Right ventricle myocardium inferior (tissue), 1 donor: ENCODE data around the gene ALKBH4. TPM values are rescaled to one million over a fixed set of nuclear protein-coding genes. Genes with fewer than 3 reads are reported as not detected.
"Not testable (repeated sequence)": the region's sequence is repeated elsewhere in the genome, so short reads cannot be mapped to it uniquely, and the experiment has no call there.

ENCODE experiments used
- ATAC-seq: fragments of 200-7000 bp; cut with Tn5 transposase; one replicate; pipeline ENCODE4 v1.9.1; 2020; ENCODE audit warnings: mild to moderate bottlenecking, moderate library complexity
- DNase-seq: peaks from one replicate; pipeline ENCODE4 v3.0.0; 2021; ENCODE audit errors: missing footprints
- intact Hi-C: fragments of 100-400 bp; cut with DNase I; formaldehyde crosslinking; loops from one replicate; pipeline ENCODE4 v1.11.0; 2022
- total RNA-seq: library from RNA; stranded (reverse); fragmentation: NEBNext Ultra II Directional; extraction: Animal tissue kit (Norgen Biotek cat#: 25700); gene quantifications from one replicate; pipeline ENCODE4 v1.2.1, GENCODE V29; 2021
- donor health status: DM: no; HTN: yes; CAD: no; lungs with severe emphysema.

The ALKBH4 gene
- total RNA-seq, 1 donor from 2014 or later: 5.8 TPM

DNA sequence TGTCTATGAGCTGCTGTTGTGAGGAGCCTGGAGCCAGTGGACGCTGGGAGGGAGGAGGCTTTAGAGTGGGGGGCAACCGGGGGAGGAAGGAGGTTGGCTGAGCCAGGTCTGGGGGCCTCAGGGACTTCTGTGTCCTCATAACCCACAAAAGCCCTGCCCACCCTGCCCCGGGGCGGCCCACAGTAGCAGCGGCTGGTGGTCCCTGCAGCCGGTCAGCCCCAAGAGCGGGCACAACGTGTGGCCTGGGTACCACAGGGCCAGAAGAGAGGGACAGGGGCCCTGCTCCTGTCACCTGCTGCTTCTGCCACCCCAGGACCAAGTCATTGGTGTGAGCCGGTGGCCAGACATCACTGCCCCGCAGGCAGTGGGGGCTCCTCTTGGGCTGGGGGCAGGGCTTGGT, 17.3 kb upstream of the ALKBH4 start:
- intact Hi-C loops, DNase-seq, ATAC-seq: not testable (repeated sequence)

DNA sequence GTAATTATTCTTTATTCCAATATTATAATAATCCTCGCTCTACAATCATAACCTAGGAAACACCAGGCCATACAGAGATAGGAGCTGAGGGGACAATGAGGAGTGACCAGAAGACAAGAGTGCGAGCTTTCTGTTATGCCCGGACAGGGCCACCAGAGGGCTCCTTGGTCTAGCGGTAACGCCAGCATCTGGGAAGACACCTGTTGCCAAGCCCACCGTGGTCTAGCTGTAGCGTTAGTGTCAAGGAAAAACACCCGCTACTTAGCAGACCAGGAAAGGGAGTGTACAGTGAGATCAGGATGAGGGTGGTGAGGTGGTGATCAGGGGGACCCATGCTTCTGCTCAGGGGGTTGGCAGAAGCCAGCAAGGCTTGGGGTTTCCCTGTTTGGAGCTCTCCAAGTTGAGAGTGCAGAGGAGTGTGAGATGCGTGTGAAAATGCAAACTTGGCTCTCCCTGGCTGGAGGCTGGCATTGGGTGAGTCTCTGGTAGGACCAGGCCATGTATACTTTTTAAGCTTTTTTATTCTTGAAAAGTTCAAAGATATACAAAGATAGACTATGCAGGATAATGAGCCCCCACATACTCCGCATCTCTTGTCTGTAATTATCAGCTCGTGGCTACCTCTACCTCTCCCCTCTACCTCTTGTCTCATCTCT, 15.4 kb upstream of the ALKBH4 start:
- intact Hi-C loops, DNase-seq, ATAC-seq: not testable (repeated sequence)

- DNase-seq, intact Hi-C loops, ATAC-seq: not testable (repeated sequence)
Observed at GRCh38 chr7:102479209-102479584, 14.5 kb upstream of the ALKBH4 start.

DNA sequence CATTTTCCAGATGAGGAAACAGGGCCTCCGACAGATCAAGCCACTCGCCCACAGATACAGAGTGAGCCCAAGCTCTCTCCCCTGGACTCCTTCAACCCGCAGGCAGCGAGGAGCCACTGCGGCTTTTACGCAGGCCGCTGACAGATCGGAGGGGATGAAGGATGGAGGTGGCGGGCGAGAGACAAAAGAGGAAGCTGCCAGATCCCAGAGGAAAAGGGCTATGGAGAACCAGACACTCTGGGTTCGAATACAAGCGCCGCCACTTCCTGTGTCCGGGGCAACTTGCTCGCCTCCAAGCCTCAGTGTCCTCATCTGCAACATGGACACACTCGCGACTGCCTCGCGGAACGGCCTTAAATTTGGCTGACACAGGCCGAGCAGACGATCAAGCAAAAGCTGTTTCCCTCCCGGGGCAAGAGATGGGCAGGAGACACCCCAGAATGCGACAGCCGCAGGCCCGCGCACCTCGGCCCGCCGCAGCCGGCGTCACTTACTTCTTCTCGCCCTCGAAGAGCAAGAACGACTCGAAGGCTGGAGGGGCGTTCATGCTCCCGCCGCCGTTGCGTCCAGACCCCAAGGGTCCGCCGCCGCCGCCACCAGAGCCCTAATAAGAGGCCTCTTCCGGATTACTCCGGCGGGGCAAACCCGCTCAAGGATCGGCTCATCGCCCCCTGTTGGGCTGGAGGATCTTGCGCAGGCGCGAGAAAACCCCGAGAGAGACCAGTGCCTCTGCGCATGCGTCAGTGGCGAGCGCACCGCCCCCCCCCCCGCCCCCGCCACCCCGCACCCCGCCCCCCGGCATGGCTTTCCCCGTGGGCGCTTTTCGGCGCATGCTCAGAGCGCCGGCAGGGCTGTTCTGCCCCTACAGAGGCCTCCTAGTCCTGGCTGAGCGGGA, 13.9 kb upstream of the ALKBH4 start, which contains the start of gene POLR2J:
Gene POLR2J, minus strand, starts transcription at position 609 of the 895 bp plus-strand sequence. Its CDS starts 62 bp downstream, at position 547.
- intact Hi-C loops: not testable (repeated sequence)
- ATAC-seq (peak; percentile 95), DNase-seq (peak; percentile 95)

DNA sequence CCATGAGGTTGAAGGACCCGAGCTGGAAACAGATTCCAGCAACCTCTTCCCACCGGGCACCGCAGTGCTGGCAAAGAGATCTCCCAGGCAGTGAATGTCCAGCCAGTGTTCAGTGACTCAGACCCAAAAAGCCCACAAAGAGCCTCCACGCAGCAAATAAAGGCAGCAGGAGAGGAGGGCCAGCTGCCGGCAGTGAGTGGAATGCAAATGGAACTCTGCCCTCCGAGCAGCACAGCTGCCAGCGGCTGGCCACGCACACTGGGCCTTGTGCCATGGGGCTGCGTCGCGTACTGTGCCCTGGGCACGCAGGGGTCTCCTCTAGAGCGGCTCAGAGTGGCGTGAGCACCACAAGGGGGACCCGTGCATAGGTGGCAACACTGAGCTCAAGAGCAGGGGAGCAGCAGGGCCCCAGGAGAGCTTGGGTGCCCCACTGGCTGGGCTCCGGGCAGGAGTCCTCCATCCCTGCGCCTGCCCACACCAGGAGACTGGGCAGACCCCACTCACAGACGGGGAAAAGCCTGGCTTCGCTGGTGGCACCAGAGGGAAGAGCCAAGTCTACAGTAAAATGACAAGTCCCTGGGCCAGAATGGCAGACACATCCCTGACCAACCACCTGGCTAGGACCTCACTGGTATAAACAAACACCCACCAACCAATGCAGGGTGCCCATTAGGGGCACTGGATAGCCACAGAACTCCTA, 10.2 kb upstream of the ALKBH4 start:
- ATAC-seq, intact Hi-C loops, DNase-seq: not testable (repeated sequence)

DNA sequence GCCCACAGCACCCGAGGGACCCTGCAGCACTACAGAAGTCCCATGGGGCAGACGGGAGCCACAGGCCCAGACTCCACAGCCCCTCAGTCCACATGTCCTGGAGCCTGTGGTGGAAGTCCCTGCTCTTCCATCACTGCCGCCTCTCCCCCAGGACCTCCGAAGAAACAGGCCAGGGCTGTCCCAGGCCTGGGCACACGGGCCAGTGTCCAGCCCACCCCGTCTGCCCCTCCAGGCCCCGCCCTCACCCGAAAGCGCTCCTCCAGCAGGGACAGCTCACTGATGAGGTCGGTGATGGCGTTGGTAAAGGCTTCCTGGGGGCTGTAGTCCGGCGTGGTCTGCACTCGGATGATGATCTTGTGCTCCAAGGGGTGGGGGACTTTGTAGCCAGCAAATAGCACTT, 9.5 kb upstream of the ALKBH4 start:
- DNase-seq, ATAC-seq: not testable (repeated sequence)

GRCh38 chr7:102473271-102473991, 8.8 kb upstream of the ALKBH4 start:
- intact Hi-C loops: no loop called here
- no peak for ATAC-seq
- DNase-seq: no peak

More for the DNA sequence above, 9.5 kb upstream of the ALKBH4 start:
- intact Hi-C loops: not testable (repeated sequence)

GRCh38 chr7:102472126-102473041, 7.7 kb upstream of the ALKBH4 start:
- intact Hi-C loops: no loop called here
- DNase-seq (no peak), ATAC-seq (no peak)

GRCh38 chr7:102471791-102472125, 7.1 kb upstream of the ALKBH4 start:
- ATAC-seq: no peak
- DNase-seq: no peak
- intact Hi-C loops: no loop called here

GRCh38 chr7:102469972-102470825, 5.5 kb upstream of the ALKBH4 start:
- intact Hi-C loops: no loop called here
- DNase-seq: no peak
- ATAC-seq: no peak

DNA sequence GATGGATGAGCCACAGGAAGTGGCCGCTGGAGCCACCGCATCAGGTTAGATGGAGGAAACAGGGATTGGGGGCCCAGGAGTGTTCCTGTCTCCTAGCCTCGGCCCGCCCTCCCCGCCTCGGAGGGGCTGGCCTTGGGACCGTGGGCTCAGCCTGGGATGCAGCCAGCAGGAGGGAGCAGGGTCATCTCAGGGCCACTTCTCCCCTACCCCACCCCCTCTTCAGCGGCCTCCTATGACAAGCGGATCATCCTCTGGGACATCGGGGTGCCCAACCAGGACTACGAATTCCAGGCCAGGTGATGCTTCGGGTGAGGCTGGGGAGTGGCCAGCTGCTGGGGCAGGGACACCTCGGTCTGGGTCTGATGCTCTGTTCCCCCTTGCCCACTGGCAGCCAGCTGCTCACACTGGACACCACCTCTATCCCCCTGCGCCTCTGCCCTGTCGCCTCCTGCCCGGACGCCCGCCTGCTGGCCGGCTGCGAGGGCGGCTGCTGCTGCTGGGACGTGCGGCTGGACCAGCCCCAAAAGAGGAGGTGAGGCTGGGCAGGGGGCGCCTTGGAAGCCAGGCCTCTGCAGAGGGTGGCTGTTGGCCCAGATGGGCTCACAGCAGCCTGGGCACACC, 4.8 kb upstream of the ALKBH4 start:
- intact Hi-C loops: no loop called here
- ATAC-seq (no peak), DNase-seq (no peak)

DNA sequence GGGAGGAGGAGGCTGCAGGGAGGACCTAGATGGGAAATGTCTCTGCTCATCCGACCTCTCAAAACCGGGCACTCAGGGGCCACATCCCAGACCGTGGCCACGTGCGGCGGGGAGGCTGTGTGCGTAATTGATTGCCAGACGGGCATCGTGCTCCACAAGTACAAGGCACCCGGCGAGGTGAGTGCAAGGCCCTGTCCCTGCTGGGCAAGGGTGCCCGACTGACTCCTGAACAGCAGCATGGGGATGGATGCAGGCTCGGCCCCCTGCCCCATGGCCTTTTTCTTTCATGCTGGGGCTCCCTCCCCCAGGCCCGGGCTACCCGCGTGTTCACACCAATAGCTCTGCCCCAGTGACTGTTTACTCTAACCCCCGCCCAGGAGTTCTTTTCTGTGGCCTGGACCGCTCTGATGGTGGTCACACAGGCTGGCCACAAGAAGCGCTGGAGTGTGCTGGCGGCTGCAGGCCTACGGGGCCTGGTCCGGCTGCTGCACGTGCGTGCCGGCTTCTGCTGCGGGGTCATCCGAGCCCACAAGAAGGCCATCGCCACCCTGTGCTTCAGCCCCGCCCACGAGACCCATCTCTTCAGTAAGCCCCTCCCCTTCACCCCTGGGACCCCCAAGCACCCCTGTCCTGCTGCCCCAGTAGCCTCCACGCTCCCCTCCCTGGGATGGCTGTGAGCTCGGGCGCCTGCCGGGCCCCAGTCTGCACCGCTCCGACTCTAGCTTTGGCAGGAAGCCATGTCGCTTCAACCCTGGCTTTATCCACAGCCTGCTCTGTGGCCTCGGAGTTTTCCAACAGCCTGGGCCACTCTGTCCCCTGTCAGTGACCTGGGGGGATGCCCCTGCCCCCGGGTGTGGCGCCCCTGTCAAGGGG, 4.1 kb upstream of the ALKBH4 start:
- intact Hi-C loops: no loop called here
- DNase-seq (no peak), ATAC-seq (no peak)

DNA sequence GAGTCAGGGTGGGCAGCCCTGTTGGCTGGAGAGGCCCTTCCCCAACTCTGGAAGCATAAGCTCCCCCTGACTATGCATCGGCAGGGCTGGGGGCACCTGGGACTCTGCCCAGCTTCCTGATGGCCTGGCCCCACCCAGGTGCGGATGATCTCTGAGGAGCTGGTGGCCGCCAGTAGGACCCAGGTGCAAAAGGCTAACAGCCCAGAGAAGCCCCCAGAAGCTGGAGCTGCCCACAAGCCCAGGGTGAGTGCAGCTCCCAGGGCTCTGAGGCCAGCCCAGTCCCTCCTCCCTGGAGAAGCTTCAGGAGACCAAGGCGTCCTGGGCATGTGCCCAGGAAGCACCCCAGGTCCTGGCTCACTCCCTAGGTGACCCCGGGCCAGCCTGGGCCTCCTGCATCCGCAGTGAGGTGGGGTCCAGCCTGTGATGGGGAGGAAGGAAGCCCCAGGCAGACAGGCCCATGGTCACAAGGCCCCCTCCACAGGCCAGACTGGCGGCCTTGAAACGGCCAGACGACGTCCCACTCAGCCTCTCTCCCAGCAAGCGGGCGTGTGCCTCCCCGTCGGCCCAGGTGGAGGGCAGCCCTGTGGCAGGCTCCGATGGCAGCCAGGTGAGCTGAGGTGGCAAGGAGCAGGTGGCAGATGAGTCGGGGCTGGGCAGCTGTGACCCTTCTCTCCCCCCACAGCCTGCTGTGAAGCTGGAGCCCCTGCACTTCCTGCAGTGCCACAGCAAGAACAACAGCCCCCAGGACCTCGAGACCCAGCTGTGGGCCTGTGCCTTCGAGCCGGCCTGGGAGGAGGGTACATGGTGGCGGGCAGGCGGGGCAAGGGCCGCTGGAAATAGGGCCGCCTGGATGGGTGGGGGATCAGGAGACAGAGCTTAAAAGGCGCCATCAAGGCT, 3.2 kb upstream of the ALKBH4 start:
- DNase-seq (no peak), ATAC-seq (no peak)
- intact Hi-C loops: no loop called here

- no peak for DNase-seq
- ATAC-seq: no peak
- intact Hi-C loops: no loop called here
Observed at GRCh38 chr7:102466097-102466496, 1.4 kb upstream of the ALKBH4 start.
